Globus pallidus (tissue), 1 donor: ENCODE results near the gene CCL24.
"Not testable (repeated sequence)": the region's sequence is repeated elsewhere in the genome, so short reads cannot be mapped to it uniquely, and the experiment has no call there.

ENCODE experiments used
- DNase-seq: peaks from one replicate; pipeline ENCODE4 v3.0.0-alpha.2; 2015; ENCODE audit warnings: low spot score

The CCL24 gene, protein sequence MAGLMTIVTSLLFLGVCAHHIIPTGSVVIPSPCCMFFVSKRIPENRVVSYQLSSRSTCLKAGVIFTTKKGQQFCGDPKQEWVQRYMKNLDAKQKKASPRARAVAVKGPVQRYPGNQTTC

DNA sequence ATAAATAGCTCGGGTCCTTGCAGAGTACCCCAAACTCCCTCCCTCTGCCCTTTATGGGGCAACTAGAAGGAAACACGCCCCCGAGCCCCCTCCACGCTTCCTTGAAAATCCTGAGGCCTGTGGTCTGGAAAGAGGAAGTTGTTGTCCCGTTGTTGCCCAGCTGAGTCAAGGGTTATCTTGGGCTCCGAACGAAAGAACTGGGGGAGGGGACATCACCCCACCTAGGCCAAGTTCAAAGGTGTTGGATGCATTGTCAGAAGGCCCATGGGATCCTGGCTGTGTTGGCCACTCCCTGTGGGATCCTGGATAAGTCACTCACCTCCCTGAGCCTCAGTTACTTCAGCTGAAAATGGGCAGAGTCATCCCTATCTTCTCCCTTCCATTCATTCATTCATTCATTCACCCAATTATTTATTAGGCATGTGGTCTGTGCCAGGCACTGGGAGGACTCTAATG lies at the start of gene CCL24:
Gene CCL24 (minus strand): TSS at position 26 of the 456 bp plus-strand sequence. CDS start 91 bp downstream, outside the sequence.
- DNase-seq, result no peak

DNA sequence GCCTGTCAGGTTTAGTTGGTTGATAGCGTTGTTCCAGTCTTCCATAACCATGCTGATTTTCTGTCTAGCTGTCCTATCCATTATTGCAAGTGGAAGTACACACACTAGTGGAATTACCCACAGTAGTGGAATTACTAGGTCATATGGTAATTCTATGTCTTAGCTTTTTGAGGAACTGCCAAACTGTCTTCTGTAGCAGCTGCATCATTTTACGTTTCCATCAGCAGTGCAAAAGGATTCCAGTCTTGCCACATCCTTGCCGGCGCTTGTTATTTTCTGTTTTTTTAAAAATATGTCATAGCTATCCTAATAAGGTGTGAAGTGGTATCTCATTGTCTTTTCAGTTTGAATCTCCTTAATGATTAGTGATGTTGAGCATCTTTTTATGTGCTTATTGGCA lies 48.0 kb upstream of the CCL24 start:
- no peak for DNase-seq

DNA sequence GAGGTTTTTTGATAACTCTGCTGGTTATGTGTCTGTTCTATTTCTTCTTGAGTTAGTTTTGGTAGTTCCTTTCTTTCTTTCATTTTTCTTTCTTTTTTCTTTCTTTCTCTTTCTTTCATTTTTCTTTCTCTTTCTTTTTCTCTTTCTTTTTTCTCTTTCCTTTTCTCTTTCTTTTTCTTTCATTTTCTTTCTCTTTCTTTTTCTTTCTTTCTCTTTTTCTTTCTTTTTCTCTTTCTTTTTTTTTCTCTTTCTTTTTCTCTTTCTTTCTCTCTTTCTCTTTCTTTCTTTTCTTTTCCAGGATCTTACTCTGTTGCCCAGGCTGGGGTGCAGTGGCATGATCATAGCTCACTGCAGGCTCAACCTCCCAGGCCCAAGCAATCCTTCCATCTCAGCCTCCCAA lies 44.8 kb upstream of the CCL24 start:
- no peak for DNase-seq

DNA sequence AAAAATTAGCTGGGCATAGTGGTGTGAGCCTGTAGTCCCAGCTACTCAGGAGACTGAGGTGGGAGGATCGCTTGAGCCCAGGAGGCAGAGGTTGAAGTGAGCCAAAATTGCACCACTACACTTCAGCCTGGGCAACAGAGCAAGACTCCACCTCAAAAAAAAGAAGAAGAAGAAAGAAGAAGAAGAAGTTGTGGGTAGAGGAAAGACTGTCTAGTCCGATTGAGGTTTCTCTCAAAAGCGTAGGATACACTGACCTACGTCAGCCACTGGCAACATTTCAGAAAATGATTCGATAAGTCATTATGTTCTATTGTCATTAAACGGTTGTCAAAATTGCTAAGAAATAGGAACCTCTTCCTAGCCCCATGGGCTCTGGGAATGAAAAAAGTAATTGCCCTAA lies 42.9 kb upstream of the CCL24 start:
- DNase-seq, result no peak

DNA sequence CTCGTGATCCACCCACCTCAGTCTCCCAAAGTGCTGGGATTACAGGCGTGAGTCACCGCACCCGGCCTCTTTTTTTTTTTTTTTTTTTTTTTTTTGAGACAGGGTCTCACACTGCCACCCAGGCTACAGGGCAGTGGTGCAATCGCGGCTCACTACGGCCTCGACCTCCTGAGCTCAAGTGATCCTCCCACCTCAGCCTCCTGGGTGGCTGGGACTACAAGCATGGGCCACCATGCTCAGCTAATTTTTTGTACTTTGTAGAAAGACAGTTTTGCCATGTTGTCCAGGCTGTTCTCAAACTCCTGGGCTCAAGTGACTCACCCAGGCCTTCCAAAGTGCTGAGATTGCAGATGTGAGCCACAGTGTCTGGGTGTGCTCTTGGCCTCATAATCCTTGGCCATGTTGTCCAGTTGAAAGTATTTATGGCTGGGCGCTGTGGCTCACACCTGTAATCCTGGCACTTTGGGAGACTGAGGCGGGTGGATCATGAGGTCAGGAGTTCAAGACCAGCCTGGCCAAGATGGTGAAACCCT lies 41.3 kb upstream of the CCL24 start:
- DNase-seq, result not testable (repeated sequence)

DNA sequence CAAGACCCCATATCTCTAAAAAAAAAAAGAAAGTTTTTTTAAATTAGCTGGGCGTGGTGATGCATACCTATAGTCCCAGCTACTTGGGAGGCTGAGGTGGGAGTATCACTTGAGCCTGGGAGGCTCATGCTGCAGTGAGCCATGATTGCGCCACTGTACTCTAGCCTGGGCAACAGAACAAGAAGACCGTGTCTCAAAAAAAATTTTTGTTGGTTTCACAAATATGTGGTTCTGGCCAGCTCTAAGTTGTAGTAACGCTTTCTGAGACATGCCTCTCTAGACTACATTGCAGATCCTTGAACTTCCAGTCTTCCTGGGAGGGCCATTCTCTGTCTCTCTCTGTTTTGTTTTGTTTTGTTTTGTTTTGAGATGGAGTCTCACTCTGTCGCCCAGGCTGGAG lies 40.6 kb upstream of the CCL24 start:
- DNase-seq, result no peak

DNA sequence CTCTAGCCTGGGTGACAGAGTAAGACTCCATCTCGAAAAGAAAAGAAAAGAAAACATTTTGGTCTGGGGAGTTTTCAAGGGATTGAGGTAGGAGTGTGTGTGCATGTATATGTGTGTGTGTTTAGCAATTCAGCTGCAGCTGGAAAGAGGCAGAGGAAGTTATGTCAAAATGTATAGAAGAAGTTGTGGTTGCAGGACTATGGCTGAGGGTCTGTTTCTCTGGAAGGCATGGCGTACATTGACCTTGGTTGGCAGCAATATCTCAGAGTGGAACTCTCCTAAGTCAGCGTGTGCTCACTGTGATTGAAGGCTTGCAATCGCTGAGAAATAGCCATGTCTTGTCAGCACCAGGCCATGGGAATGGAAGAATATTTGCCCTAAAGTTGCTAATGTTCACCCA lies 36.6 kb upstream of the CCL24 start:
- no peak for DNase-seq

DNA sequence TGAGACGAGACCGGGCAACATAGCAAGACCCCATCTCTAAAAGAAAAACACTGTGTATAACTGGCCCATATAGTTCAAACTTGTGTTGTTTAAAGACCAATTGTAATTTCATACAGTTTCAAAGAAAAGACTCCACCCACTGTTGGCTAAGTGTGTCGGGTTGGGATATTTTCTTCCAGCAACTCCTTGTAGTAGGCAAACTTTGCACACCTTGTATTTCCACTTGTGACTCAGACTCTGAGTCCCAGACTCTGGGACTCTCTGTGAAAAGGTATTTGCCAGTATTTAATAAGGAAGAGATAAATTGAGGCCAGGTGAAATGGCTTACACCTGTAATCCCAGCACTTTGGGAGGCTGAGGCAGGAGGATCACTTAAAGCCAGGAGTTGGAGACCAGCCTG lies 36.0 kb upstream of the CCL24 start:
- no peak for DNase-seq

DNA sequence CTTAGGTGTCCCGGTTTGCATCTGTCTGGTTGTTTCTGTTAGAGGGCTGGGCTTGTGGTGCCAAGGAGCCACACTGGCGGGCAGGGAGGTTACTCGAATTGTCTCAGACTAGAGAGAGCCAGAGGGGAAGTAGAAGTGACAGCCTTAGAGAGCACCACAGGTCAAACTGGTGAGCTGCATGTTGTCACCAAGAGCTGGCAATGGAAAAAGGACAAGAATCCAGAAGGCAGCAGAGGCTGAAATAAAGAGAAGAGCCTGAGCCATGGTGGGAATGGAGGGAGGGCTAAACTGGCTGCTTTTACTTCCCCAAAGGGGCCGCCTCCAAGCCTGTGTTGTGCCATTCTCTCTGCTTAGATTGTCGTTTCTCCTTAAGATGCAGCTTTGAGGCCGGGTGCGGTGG lies 34.1 kb upstream of the CCL24 start:
- DNase-seq, result no peak

DNA sequence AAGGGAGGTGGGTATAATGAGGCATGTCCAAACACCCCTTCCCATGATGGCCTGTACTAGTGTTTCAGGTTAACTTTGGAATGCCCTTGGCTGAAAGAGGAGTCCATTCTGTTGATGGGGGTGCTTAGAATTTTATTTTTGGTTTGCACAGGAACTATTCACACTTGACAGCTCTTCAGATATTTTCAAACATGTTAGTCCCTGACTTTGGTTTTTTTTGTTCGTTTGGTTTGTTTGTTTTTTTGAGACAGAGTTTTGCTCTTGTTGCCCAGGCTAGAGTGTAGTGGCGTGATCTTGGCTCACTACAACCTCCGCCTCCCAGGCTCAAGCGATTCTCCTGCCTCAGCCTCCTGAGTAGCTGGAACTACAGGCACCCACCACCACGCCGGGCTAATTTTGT lies 31.5 kb upstream of the CCL24 start:
- DNase-seq, result not testable (repeated sequence)

DNA sequence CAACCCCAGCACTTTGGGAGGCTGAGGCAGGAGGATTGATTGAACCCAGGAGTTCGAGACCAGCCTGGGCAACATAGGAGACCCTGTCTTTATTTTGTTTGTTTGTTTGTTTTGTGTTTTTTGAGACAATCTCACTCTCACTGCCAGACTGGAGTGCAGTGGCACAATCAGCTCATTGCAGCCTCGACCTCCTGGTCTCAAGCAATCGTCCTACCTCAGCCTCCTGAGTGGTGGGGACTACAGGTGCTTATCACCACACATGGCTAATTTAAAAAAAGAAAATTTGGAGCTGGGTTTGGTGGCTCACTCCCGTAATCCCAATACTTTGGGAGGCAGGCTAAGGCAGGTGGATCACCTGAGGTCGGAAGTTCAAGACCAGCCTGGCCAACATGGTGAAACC lies 30.6 kb upstream of the CCL24 start:
- DNase-seq, result no peak

DNA sequence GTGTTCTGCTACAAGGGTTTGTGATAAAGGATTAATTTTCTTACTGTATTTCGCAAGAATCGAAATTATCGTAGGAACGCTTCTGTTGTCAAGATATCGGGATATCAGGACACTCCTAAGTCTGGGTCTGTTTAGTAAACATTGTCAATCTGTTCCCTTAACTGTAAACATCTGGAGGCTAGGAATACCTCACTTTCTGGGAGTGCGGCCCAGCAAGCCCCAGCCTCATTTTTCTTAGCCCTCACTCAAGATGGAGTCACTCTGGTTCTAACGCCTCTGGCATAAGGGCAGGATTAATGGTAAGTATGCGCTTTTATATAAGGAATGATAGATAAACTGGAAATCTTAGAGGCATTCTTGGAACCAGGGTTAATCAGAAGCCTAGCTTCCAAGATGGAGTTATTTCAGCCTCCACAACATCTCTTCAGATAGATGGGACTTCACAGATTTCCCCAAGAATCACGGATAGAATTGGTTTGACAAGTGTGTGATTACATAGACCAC lies 30.1 kb upstream of the CCL24 start:
- DNase-seq, result no peak

DNA sequence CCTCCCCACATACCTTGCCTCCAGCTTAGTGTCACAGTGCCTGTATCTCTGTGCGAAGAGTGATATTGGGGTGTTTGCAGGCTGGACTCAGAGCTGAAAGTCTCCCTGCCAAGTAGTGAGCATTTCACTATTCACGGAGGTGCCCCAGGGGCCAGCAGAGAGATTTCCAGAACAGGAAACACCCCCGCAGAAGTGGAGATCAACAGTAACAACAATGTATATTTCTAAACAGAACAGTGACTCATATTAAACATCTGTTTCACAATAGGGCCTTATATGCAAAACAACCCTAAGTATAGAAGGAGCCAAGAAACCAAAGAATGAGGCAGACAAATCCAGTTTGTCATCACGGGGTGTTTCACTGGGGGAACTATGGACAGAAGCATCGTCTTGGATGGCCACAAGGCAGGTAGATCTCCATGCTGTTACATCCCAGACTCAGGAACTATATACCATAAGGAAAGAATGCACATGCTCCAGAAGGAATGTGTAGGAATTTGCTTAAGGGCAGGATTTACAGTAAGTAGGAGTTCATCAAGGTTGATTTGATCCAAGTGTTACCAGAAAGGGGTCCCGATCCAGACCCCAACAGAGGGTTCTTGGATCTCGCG lies 29.3 kb upstream of the CCL24 start:
- peak; percentile 2 for DNase-seq

DNA sequence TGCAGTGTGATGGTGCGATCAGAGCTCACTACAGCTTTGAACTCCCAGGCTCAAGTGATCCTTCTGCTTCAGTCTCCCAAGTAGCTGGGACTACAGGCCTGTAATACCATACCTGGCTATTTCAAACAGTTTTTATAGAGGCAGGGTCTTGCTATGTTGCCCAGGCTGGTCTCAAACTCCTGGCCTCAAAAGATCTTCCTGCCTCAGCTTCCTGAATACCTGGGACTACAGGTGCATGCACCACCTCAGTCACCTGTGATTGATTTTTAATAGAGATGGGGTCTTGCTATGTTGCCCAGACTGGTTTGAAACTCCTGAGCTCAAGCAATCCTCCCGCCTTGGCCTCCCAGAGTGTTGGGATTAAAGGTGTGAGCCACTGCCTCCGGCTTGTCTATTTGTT lies 26.4 kb upstream of the CCL24 start:
- DNase-seq, result no peak

DNA sequence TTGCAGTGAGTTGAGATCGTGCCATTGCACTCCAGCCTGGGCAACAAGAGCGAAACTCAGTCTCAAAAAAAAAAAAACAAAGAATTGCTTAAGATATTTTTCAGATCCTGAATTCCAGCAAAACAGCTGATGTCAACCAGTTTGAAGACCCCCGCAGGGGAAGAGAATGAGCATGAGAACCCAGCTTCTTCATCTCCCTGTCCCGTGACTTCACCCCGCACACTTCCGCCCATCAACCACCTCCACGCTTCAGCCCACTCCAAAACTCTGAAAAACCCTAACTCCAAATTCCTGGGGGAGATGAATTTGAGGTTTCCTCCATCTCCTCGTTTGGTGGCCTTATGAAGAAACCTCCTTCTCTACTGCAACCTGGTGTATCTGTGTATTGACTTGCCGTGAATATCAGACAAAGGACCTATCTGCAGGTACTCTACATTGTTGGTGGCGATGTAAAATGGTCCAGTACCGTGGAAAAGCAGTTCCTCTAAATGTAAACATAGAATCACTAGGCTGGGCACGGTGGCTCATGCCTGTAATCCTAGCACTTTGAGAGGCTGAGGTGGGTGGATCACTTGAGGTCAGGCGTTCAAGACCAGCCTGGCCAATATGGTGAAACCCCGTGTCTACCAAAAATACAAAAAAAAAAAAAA lies 24.8 kb upstream of the CCL24 start:
- DNase-seq, result not testable (repeated sequence)

DNA sequence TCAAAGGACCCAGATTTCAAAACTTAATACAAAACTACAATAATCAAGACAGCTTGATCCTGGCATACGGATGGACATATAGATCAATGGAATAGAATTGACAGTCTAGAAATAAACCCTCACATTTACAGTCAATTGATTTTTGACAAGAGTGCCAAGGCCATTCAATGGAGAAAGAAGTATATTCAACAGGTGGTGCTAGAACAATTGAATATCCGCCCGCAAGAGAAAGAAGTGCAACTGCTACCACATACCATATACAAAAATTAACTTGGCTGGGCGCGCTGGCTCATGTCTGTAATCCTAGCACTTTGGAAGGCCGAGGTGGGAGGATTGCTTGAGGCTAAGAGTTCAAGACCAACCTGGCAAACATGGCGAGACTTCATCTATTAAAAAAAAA lies 23.2 kb upstream of the CCL24 start:
- no peak for DNase-seq

DNA sequence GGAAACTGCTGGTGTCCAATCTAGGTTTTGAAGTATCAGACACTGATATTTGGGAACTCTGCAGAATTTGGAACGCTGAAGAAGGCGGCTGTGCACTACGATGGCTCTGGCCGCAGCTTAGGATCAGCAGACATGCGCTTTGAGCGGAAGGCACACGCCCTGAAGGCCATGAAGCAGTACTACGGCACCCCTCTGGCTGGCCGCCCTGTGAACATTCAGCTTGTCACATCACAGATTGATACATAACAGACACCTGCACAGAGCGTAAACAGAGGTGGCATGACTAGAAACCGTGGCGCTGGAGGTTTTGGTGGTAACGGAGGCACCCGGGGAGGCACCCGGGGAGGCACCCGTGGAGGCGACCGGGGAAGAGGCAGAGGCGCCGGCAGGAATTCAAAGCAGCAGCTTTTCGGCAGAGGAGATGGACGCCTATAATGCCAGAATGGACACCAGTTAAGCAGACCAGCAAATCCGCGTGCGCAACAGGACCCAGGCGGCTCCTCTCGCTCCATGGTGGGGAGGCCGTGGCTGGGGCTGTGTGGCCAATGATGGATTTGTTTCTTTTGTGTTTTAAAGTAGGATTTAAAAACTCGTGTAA lies 22.2 kb upstream of the CCL24 start:
- DNase-seq, result no peak

DNA sequence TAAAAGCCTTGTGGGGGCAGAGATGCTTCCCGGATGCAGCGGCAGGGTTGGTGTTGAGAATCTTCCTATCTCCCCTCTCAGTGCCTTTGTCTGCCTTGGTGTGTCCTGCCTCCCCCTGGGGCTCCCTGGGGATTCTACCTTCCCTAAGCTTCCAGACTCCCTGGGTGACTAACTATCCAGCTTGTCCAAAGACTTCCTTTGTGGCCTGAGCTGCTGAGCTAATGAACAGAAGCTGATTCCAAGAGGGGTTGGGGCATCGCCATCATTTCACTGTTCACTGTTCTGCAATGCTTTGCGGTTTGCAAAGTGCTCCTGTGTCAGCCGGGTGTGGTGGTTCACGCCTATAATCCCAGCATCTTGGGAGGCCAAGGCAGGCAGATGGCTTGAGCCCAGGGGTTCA lies 20.1 kb upstream of the CCL24 start:
- DNase-seq, result not testable (repeated sequence)

DNA sequence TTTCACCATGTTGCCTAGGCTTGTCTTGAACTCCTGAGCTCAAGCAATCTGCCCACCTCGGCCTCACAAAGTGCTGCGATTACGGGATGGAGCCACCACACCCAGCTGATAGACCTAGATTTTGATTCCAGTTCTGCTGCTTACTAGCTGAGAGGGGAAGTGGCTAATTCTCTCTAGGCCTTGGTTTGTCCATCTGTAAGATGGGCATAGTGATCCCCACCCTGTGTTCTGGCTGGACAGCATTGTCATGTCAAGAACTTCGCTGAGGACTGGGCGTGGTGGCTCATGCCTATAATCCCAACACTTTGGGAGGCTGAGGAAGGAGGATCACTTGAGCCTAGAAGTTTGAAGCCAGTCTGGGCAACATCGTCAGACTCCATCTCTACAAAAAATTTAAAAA lies 17.4 kb upstream of the CCL24 start:
- DNase-seq, result no peak

DNA sequence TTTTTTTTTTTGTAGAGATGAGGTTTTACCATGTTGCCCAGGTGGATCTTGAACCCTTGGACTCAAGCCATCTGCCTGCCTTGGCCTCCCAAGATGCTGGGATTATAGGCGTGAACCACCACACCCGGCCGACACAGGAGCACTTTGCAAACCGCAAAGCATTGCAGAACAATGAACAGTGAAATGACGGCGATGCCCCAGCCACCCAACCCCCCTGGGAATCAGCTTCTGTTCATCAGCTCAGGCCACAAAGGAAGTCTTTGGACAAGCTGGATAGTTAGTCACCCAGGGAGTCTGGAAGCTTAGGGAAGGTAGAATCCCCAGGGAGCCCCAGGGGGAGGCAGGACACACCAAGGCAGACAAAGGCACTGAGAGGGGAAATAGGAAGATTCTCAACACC lies 16.1 kb upstream of the CCL24 start:
- DNase-seq, result peak; percentile 2

DNA sequence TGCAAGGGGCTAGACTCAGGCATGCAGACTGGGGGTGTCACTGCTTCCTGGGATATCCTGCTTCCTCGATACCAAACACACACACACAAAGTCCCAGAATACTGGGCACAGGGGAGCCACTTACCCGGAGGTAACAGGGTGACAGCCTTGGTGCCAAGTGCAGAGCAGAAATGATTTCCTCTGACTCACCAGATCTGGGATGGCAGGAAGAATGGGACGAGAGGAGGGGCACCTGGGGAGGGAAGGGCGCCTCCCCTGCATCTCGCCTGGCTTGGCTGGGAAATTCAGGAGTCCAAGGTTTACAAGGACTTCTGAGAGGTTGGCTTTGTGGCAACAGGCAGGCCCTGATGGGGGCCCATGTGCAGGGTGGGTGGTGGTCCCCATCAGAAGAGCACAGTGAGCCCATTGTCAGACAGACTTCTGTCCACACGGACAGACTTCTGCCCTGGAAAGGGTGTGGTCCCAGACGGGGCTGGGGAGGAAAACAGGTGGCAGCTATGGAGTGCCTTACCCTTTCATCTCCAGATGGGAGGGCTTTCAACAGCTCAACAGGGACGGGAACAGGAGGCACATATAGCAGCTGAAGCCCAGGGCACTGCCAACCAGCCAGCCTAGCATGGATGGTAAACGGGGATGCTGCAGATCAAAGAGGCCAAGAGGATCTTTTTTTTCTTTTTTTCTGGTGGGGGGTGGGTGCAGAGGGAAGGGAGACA lies 9.7 kb upstream of the CCL24 start:
- DNase-seq, result no peak

DNA sequence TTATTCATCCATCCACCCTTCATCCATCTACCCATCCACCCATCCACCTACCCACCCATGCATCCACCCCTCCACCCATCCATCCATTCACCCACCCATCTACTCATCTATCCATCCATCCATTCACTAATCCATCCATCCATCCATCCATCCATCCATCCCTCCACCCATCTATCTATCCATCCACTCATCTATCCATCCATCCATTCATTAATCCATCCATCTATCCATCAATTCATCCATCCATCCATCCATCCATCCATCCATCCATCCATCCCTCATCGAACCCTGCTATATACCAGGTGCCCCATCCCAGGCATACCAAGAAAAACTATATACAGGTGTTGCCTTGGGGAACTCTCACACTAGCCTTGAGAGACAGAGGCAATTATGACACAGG lies 7.1 kb upstream of the CCL24 start:
- DNase-seq, result no peak
